ENCODE results near the gene TEFM.

DNA sequence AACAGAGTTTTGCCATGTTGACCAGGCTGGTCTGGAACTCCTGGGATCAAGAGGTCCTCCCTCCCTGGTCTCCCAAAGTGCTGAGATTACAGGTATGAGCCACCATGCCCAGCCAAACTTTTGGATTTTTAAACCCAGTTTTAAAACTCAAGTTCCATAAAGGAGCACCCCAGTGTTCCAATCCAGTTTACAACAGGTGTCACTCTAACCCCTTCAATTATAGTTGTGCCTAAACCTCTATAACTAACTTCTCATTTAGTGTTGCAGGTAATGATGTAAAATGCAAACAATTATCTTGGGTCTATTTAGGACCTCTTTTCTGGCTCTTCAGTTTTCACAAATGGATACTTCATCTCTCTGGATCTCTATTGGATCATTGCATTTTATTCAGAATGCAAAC lies 7.9 kb upstream of the TEFM start:
- no peak for TF ChIP-seq POLR2AphosphoS5 (IDR thresholded peaks at IDR 0.05; ENCODE audit: low read depth, low read length)
- TF ChIP-seq POLR2A (IDR thresholded peaks at IDR 0.05; ENCODE audit: low read depth, low read length), result no peak
- no peak for TF ChIP-seq SPI1 (IDR thresholded peaks at IDR 0.05; ENCODE audit: low read depth, low read length)
- TF ChIP-seq TAF1 (IDR thresholded peaks at IDR 0.05; ENCODE audit: low read depth, low read length), result no peak
- no peak for TF ChIP-seq POU2F2 (IDR thresholded peaks at IDR 0.05; ENCODE audit: low read depth, low read length)
- TF ChIP-seq PAX5 (IDR thresholded peaks at IDR 0.05; ENCODE audit: insufficient read depth, low read length, severe bottlenecking), result no peak

All from GM12891 (cell line).